Measurements from ENCODE around the gene CEBPA.

Gene CEBPA

GRCh38 chr19:33300894-33301143, 1.5 kb downstream of the CEBPA start:
- no peak overlapping the region for H3K4me3 ChIP-seq (ENCODE audit: low read depth, low read length)
- no peak for TF ChIP-seq CTCF (conservative IDR thresholded peaks at IDR 0.05; ENCODE audit: low read depth, low read length)

GRCh38 chr19:33300009-33300893, 2.1 kb downstream of the CEBPA start:
- no peak for TF ChIP-seq CTCF (conservative IDR thresholded peaks at IDR 0.05; ENCODE audit: low read depth, low read length)
- no peak overlapping the region for H3K4me3 ChIP-seq (ENCODE audit: low read depth, low read length)
- no peak for DNase-seq (ENCODE audit: low read depth)

More at GRCh38 chr19:33300894-33301143, 1.5 kb downstream of the CEBPA start:
- DNase-seq (ENCODE audit: low read depth), result no peak

GRCh38 chr19:33299051-33299688, 3.2 kb downstream of the CEBPA start:
- no peak for DNase-seq (ENCODE audit: low read depth)
- H3K4me3 ChIP-seq (ENCODE audit: low read depth, low read length), result no peak overlapping the region
- TF ChIP-seq CTCF (conservative IDR thresholded peaks at IDR 0.05; ENCODE audit: low read depth, low read length), result no peak

- TF ChIP-seq CTCF (conservative IDR thresholded peaks at IDR 0.05; ENCODE audit: low read depth, low read length), result no peak
- no peak overlapping the region for H3K4me3 ChIP-seq (ENCODE audit: low read depth, low read length)
- no peak for DNase-seq (ENCODE audit: low read depth)
These were observed 4.0 kb downstream of the CEBPA start for GRCh38 chr19:33298146-33298911.

GRCh38 chr19:33297401-33298145, 4.8 kb downstream of the CEBPA start:
- no peak overlapping the region for H3K4me3 ChIP-seq (ENCODE audit: low read depth, low read length)
- DNase-seq (ENCODE audit: low read depth), result no peak
- TF ChIP-seq CTCF (conservative IDR thresholded peaks at IDR 0.05; ENCODE audit: low read depth, low read length), result no peak

- H3K4me3 ChIP-seq (ENCODE audit: low read depth, low read length), result no peak overlapping the region
- no peak for TF ChIP-seq CTCF (conservative IDR thresholded peaks at IDR 0.05; ENCODE audit: low read depth, low read length)
- no peak for DNase-seq (ENCODE audit: low read depth)
These were observed 5.8 kb downstream of the CEBPA start for GRCh38 chr19:33296488-33296971.
